ENCODE data around the gene PDIA4. TPM values are rescaled to one million over a fixed set of nuclear protein-coding genes. Genes with fewer than 3 reads are reported as not detected.

Gene PDIA4
- total and polyA plus RNA-seq, 2 of the 8 experiments (the other 6 are each of a cell fraction or from before 2014, with no cell fraction given), result 119 to 303 TPM

DNA sequence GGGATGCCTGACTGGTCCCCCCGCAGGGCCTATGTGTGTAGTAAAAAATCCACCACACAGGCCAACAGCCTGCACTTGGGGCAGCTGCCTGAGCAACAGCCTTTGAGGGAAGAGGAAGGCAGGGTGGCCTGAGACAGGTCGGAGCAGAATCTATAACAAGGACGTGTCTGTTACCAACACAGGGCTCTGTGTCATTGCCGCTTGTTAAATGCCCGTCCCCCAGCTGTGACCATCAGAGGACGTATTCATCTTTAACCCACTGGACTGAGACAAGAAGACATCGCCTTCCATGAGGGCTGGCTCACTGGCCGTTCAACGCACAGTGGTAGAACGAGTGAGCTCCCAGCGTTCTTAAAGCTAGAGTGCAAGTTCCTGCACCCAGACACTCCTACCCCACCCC lies 7.8 kb downstream of the PDIA4 start (continued):
- TF ChIP-seq RXRA (IDR thresholded peaks at IDR 0.05; ENCODE audit: insufficient read depth, low read depth, low read length) (no peak), BRCA1 (IDR thresholded peaks at IDR 0.05; ENCODE audit: low read depth, low read length) (no peak), RNF2 (IDR thresholded peaks at IDR 0.05; ENCODE audit: borderline replicate concordance, low read depth, low read length, missing control alignments, poor library complexity, severe bottlenecking) (no peak)
